Stimulated activated CD8-positive, alpha-beta memory T cell treated with anti-CD3 and anti-CD28 coated beads, Interleukin-2, amount 100 ng/mL, for 48 hours (primary cell): ENCODE data around the gene PCDH15.

Experiments used
- DNase-seq, 2 donors: peaks; one replicate each; pipeline ENCODE4 v3.0.0-alpha.2; 2020; ENCODE audit warnings: low read depth in 2 of 2

Gene PCDH15

DNA sequence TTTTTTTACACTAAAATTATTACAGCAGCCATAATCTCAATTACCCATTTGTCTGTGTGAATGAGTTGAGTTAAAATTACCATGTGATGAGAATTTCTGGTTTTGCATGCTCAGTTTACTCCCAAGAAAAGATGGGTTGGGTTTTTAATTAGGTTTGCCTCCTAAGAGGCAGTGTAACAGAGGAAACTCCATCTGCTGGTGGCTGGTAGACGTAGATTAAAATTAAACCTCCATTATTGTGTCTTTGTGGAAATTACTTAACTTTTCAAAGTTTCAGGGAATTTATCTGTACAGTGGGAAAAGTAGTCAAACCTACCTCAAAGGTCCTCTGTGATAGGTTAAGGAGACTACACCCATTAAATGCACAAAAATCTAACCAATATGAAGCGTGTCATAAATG lies 954.2 kb downstream of the PCDH15 start:
- DNase-seq = no peak

GRCh38 chr10:53843736-53844362 lies 957.2 kb downstream of the PCDH15 start:
- no peak for DNase-seq

- DNase-seq = no peak
Observed at GRCh38 chr10:53841483-53842145, 959.4 kb downstream of the PCDH15 start.

- DNase-seq = no peak
Observed at GRCh38 chr10:53840653-53841052, 960.4 kb downstream of the PCDH15 start.

DNA sequence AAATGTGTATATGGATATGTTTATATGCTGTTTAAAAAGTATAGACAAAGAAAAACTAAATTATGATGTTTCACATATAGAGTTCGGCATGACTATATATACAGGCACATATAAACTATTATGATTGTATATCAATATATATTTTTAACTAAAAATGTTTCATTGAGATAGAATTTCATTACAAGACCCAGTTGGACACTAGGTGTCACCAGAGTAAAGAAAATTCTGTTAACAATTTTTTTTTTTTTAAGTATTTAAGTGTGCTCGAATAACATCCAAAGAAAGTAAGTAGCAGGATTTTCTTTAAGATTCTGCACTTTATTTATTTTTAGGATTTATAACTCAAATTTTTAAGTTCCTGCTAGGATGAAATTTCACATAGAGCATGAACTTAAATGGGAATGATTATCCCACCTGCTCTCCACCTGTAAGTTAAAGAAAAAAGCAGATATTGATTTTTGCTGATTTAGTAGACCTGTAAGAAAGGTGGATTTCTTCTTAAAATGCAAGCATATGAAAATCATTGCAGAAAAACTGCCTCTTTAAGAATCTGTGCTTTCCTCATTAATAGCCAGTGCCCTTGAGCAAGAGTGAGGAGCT lies 961.5 kb downstream of the PCDH15 start:
- no peak for DNase-seq

DNA sequence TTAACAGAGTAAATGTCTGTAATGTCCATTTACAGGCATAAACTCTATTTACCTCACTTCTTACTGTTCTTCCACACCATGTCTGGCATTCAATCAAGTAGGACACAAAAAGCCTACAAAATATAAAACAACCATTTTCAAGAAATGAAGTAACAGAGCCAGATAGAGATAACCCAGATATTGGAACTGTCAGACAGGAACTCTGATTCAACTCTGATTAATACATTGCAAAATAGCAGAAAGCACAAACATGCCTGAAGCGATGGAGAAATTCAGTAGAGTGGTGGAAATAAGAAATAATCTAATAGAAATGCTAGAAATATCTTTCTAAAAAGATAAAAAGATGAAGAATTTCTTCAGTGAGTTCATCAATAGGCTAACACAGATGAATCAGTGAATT lies 964.4 kb downstream of the PCDH15 start:
- DNase-seq = no peak

DNA sequence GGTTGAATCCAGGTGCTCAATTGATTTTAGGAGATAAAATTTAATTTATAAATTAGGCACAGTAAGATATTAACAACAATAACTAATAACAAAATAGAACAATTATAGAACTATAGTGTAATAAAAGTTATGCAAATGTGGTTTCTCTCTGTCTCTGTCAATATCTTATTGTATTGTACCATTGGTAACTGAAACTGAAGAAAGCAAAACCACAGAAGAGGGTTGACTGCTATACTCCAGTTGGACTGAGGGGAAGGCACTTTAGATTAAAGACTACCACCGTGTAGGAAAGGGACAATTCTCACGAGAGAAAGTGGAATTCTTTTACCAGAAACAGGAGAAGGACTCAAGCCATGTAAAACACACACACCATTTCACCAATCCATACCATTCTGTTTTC lies 967.1 kb downstream of the PCDH15 start:
- DNase-seq = no peak

DNA sequence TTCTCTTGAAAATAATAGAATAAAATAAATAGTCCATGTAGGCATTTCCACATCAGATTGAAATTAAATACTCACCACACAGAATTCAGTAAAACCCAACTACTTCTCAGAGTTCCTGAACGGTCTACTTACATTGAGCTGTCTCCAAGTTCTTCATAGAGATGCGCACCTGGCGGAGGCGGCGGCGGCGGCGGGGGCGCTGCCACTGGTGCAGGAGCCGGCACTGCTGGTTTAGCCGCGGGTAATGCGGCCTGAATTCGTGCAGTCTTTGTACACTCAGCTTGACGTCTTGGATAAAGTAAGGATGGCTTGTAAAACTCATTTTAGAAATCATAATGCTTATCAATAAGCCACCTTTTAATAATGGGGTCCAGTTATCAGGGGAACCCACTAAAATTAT lies 973.8 kb downstream of the PCDH15 start:
- no peak for DNase-seq

GRCh38 chr10:53808677-53809372 lies 992.2 kb downstream of the PCDH15 start:
- DNase-seq = no peak

DNA sequence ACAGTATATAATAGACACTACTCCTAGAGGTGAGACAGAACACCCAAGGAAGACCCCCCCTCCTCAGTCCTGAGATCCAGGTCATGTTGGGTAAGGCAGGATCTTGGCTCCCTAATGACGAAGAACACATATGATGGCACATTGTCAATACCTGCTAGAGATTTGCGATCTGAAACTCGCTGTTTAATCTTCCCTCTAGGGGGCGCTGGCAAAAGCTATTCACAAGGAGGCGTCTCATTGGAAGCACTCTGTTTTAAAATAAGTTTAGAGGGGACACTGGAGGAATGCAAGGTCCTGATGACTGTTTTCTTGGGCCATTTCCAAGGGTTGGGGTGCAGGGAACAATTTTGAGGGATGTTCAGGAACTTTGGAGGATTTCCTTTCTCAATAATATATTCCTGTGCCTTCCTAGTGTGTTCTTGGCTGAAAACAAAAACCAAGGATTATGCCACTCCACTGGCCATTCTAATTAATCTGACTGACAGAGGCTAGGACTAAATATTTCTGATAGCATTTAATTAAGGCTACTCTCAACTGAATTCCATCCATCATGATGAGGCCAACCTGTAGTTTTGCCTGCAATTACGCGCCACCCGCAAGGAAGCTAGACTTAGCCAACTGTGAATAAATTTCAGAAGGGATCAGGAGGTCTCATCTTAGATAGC lies 1014.7 kb downstream of the PCDH15 start:
- DNase-seq = no peak

DNA sequence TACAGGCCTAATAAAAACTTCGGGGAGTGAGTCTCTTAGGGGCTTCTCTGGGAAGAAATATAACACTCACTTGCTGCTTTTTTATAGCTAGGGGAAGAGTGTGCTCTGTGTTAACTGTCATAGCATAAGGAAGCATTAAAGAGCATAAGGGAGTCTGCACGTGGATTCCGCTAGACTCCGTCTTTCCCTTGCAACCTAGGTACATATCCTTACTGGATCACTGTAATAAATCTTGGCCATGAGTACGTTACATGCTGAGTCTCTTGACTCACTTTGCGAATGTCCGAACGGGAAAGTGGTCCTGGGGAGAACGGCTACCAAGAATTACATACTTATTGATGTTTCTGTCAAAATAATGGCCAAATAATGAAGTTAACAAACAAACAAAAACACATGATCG lies 1029.3 kb downstream of the PCDH15 start:
- no peak for DNase-seq

GRCh38 chr10:53770903-53771302 lies 1030.1 kb downstream of the PCDH15 start:
- DNase-seq = no peak

GRCh38 chr10:53765311-53765710 lies 1035.7 kb downstream of the PCDH15 start:
- DNase-seq = no peak

DNA sequence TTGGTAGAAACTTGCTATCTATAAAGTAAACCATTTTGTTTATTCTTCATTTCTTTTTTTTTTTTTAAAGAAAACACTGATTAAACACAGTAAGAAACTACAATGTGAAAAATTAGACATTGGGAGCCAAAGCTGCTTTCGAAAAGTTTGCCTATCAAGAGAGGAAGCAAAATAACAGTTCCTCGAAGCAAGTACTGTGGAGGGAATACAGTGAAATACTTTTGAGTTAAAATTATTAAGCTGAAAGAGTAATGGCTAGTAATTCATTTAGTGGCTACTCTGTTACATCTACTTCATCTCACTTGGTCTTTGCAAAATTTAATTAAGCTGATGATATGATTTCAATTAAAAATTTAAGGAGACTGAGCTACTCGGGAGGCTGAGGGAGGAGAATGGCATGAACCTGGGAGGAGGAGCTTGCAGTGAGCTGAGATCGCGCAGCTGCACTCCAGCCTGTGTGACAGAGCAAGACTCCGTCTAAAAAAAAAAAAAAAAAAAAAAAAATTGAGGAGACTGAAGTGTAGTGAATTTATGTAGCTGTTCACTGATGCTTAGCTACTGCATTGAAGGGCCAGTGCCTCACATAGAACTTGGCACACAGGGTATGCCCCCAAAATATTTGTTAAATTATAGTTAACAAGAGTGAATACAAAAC lies 1046.3 kb downstream of the PCDH15 start:
- DNase-seq = no peak
